ENCODE data around the gene PFN4. TPM values are rescaled to one million over a fixed set of nuclear protein-coding genes. Genes with fewer than 3 reads are reported as not detected.

Gene PFN4
- total RNA-seq, 4 donors from 2014 or later = not detected

GRCh38 chr2:24083567-24084385 lies 39.4 kb downstream of the PFN4 start:
- peak; percentile 48 to 85 for TF ChIP-seq POLR2A (IDR thresholded peaks at IDR 0.05)
- no peak for TF ChIP-seq CTCF (IDR thresholded peaks at IDR 0.05)
- Histone ChIP-seq H3K4me1 (peaks cover 0 to 7% (median 6%) of the 10 kb centered on the region in 4 donors), H3K27me3 (no peaks in the 10 kb centered on the region), H3K36me3 (peaks cover 0 to 40% (median 0%) of the 10 kb centered on the region in 3 donors), H3K27ac (peak overlapping the region; percentile 80 to 96 (median 94)), H3K9me3 (no peaks in the 10 kb centered on the region), H3K4me3 (peak overlapping the region; percentile 39 to 60 (median 54))
- peak; percentile 64 to 97 (median 95) for DNase-seq

- Histone ChIP-seq H3K4me1 (peaks cover 0 to 8% (median 6%) of the 10 kb centered on the region in 4 donors), H3K9me3 (no peaks in the 10 kb centered on the region), H3K36me3 (peaks cover 0 to 39% (median 0%) of the 10 kb centered on the region in 3 donors), H3K27me3 (no peaks in the 10 kb centered on the region), H3K4me3 (peak overlapping the region; percentile 39 to 60 (median 54)), H3K27ac (peak overlapping the region; percentile 80 to 96 (median 94))
- DNase-seq = no peak
- TF ChIP-seq CTCF (IDR thresholded peaks at IDR 0.05) = no peak
- no peak for TF ChIP-seq POLR2A (IDR thresholded peaks at IDR 0.05)
Observed at GRCh38 chr2:24082787-24083566, 40.2 kb downstream of the PFN4 start.

GRCh38 chr2:24080701-24081100 lies 42.4 kb downstream of the PFN4 start:
- Histone ChIP-seq H3K9me3 (no peaks in the 10 kb centered on the region), H3K4me1 (peaks cover 6 to 14% (median 8%) of the 10 kb centered on the region in 4 donors), H3K4me3 (no peak overlapping the region), H3K27me3 (no peaks in the 10 kb centered on the region), H3K27ac (no peak overlapping the region), H3K36me3 (peaks cover 0 to 36% (median 0%) of the 10 kb centered on the region in 3 donors)
- DNase-seq = no peak
- TF ChIP-seq CTCF (IDR thresholded peaks at IDR 0.05) (no peak), POLR2A (IDR thresholded peaks at IDR 0.05) (no peak)

- no peak for TF ChIP-seq CTCF (IDR thresholded peaks at IDR 0.05)
- TF ChIP-seq POLR2A (IDR thresholded peaks at IDR 0.05) = no peak
- H3K27ac ChIP-seq = peak overlapping the region; percentile 86 to 100 (median 97)
- no peaks in the 10 kb centered on the region for H3K9me3 ChIP-seq
- H3K27me3 ChIP-seq = no peaks in the 10 kb centered on the region
- peaks cover 0 to 46% (median 0%) of the 10 kb centered on the region in 3 donors for H3K36me3 ChIP-seq
- peak overlapping the region; percentile 64 to 80 (median 74) for H3K4me3 ChIP-seq
- peaks cover 3 to 25% (median 7%) of the 10 kb centered on the region in 4 donors for H3K4me1 ChIP-seq
- no peak for DNase-seq
Observed at GRCh38 chr2:24077879-24078278, 45.3 kb downstream of the PFN4 start.

- Histone ChIP-seq H3K4me1 (peaks cover 0 to 21% (median 7%) of the 10 kb centered on the region in 4 donors), H3K4me3 (peak overlapping the region; percentile 64 to 80 (median 74)), H3K27me3 (no peaks in the 10 kb centered on the region), H3K9me3 (no peaks in the 10 kb centered on the region), H3K36me3 (peaks cover 0 to 46% (median 0%) of the 10 kb centered on the region in 3 donors), H3K27ac (peak overlapping the region; percentile 86 to 100 (median 97))
- TF ChIP-seq POLR2A (IDR thresholded peaks at IDR 0.05) = no peak
- TF ChIP-seq CTCF (IDR thresholded peaks at IDR 0.05) = no peak
- no peak for DNase-seq
Observed at GRCh38 chr2:24077535-24077877, 45.6 kb downstream of the PFN4 start.

Data from Peyer's patch (tissue), 4 donors.